Kidney (tissue), 14 donors: ENCODE measurements around the gene SNTB2. TPM values are rescaled to one million over a fixed set of nuclear protein-coding genes. Genes with fewer than 3 reads are reported as not detected.

ENCODE experiments used
- DNase-seq, 5 donors: peaks; one replicate each; pipeline ENCODE4 v3.0.0-alpha.2; 2013 to 2020
- FAIRE-seq: peaks from 2 replicates; lab custom pipeline; 2012; peaks lifted over from hg19 to GRCh38; lab: Jason Lieb, UNC
- H3K27ac ChIP-seq, 2 donors: one replicate each; pipeline ENCODE4 v1.7.0; 2013; ENCODE audit warnings: low read depth in 2 of 2, low read length in 2 of 2, inconsistent platforms in 1 of 2
- H3K27me3 ChIP-seq: one replicate; pipeline ENCODE4 v1.7.1; 2013; ENCODE audit warnings: low read length, inconsistent platforms; ENCODE audit not compliant: control insufficient read depth, insufficient read depth
- H3K36me3 ChIP-seq, 3 donors: one replicate each; pipeline versions ENCODE4 v1.7.0 to v1.7.1; 2013; ENCODE audit warnings: low read length in 3 of 3, control low read depth in 1 of 3, inconsistent platforms in 1 of 3; ENCODE audit not compliant: insufficient read depth in 3 of 3, control insufficient read depth in 2 of 3
- H3K4me1 ChIP-seq, 3 donors: one replicate each; pipeline versions ENCODE4 v1.7.0 to v1.7.1; 2013; ENCODE audit warnings: low read length in 3 of 3, inconsistent platforms in 1 of 3, low read depth in 1 of 3; ENCODE audit not compliant: control insufficient read depth in 2 of 3, insufficient read depth in 2 of 3
- H3K4me3 ChIP-seq, 3 donors: one replicate each; pipeline versions ENCODE4 v1.7.0 to v1.8.1; 2013; ENCODE audit warnings: low read length in 3 of 3, control low read depth in 1 of 3, inconsistent platforms in 1 of 3
- H3K9ac ChIP-seq, 3 donors: one replicate each; pipeline versions ENCODE4 v1.7.0 to v1.7.1; 2013; ENCODE audit warnings: low read length in 3 of 3, control low read depth in 1 of 3, inconsistent platforms in 1 of 3
- H3K9me3 ChIP-seq, 3 donors: one replicate each; pipeline versions ENCODE4 v1.7.0 to v1.7.1; 2013; ENCODE audit warnings: low read length in 3 of 3, control low read depth in 1 of 3, inconsistent platforms in 1 of 3; ENCODE audit not compliant: control insufficient read depth in 2 of 3, insufficient read depth in 1 of 3
- intact Hi-C: fragments of 100-400 bp; cut with DNase I; formaldehyde crosslinking; loops from one replicate; pipeline ENCODE4 v1.11.1; 2022
- polyA plus RNA-seq: library from polyadenylated mRNA; stranded (reverse); fragments of 350-450 nt; fragmentation: Illumina TruSeq; extraction: RNeasy Lipid Tissue Mini Kit (QIAGEN cat#74804); gene quantifications from one replicate; pipeline ENCODE4 v1.2.3, GENCODE V29; 2014; ENCODE audit warnings: low read depth, low replicate concordance; ENCODE audit not compliant: insufficient read depth
- total RNA-seq: library from RNA; stranded (reverse); fragmentation: NEBNext Ultra II Directional; extraction: Animal tissue kit (Norgen Biotek cat#: 25700); gene quantifications from one replicate; pipeline ENCODE4 v1.2.1, GENCODE V29; 2021
- TF ChIP-seq, protein P1 (sequence below): IDR thresholded peaks from 3 replicates; pipeline ENCODE4 v1.5.1; 2012; ENCODE audit warnings: mild to moderate bottlenecking, moderate library complexity, borderline replicate concordance; ENCODE audit not compliant: insufficient read depth; ENCODE audit errors: extremely low read depth
- donor health status: control.
- donor health status: control.
- donor health status: control.
- donor health status: control.
- donor health status: control.
- donor health status: DM: yes; HTN: yes; CAD: no.
- donor health status: Normal renal cell carcinoma (clear cell type).

Gene SNTB2
- total and polyA plus RNA-seq, 2 donors from 2014 or later, result 4.8 to 45.1 TPM

DNA sequence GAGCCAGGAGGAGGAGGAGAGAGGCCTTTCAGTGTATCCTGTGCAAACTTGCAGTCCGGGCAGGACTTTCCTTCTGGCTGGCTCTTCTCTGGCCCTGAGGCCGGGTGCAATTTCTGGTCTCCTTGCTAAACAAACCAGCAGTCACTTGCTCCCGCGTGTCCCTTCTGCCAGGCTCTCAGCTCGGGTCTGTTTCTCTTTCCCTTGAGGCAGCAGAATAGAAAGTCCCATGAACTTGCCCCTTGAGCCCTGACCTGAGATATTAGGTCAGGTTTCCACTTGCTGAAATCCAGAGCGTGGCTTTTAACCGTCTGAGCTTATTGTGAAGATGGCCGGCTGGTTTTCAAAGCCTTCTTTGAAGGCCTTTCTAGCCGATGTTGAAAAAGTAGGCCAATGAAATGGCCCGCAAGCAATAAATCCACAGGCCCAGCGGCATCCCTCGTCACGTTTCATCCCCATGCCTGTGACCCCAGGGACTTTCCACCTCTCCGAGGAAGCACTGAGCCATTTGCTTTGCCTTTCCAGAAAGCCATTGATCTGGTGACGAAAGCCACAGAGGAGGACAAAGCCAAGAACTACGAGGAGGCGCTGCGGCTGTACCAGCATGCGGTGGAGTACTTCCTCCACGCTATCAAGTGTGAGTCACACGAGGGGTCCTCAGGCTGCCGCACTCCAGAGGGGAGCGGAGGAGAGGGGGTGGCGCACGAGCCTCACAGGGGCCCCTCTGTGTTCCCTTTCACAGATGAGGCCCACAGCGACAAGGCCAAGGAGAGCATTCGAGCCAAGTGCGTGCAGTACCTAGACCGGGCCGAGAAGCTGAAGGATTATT, 128.7 kb downstream of the SNTB2 start:
- FAIRE-seq, result no peak

DNA sequence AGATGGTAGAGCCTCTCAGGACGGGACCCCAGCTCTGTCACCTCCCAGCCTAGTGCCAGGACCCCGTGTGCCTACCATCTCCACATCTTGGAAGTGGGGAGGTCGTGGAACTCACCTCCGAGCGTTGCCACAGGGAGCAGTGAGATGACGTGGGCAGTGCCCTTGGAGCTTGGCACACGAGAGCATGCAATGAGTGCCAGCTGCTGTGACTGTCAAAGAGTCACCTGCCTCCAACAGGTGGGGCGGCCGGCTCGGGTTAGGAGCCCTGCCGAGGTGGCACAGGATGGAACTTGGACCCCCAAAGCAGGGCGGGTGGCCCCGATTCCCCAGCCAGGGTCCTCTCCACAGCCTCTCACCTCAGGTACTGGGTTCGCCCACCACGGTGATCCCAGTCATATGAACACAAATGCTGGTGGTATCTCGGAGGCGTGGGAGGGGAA, 129.7 kb downstream of the SNTB2 start:
- no peak overlapping the region for H3K4me3 ChIP-seq
- no peaks in the 10 kb centered on the region for H3K9me3 ChIP-seq
- no peak for DNase-seq
- intact Hi-C loops, result no loop called here
- H3K4me1 ChIP-seq, result peaks cover 0 to 6% (median 2%) of the 10 kb centered on the region in 3 donors
- no peak overlapping the region for H3K9ac ChIP-seq
- TF ChIP-seq, protein P1, sequence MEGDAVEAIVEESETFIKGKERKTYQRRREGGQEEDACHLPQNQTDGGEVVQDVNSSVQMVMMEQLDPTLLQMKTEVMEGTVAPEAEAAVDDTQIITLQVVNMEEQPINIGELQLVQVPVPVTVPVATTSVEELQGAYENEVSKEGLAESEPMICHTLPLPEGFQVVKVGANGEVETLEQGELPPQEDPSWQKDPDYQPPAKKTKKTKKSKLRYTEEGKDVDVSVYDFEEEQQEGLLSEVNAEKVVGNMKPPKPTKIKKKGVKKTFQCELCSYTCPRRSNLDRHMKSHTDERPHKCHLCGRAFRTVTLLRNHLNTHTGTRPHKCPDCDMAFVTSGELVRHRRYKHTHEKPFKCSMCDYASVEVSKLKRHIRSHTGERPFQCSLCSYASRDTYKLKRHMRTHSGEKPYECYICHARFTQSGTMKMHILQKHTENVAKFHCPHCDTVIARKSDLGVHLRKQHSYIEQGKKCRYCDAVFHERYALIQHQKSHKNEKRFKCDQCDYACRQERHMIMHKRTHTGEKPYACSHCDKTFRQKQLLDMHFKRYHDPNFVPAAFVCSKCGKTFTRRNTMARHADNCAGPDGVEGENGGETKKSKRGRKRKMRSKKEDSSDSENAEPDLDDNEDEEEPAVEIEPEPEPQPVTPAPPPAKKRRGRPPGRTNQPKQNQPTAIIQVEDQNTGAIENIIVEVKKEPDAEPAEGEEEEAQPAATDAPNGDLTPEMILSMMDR, result no peak
- no peak overlapping the region for H3K27ac ChIP-seq
- no peaks in the 10 kb centered on the region for H3K27me3 ChIP-seq
- no peak for FAIRE-seq
- peaks cover 4 to 50% (median 41%) of the 10 kb centered on the region in 3 donors for H3K36me3 ChIP-seq

More for the DNA sequence above, 128.7 kb downstream of the SNTB2 start:
- Histone ChIP-seq H3K9ac (no peak overlapping the region), H3K4me3 (no peak overlapping the region), H3K27me3 (no peaks in the 10 kb centered on the region), H3K36me3 (peaks cover 4 to 41% (median 33%) of the 10 kb centered on the region in 3 donors), H3K9me3 (no peaks in the 10 kb centered on the region), H3K27ac (no peak overlapping the region), H3K4me1 (peaks cover 0 to 7% (median 2%) of the 10 kb centered on the region in 3 donors)
- intact Hi-C loops, result no loop called here
- TF ChIP-seq, protein P1, result no peak
- DNase-seq, result no peak

DNA sequence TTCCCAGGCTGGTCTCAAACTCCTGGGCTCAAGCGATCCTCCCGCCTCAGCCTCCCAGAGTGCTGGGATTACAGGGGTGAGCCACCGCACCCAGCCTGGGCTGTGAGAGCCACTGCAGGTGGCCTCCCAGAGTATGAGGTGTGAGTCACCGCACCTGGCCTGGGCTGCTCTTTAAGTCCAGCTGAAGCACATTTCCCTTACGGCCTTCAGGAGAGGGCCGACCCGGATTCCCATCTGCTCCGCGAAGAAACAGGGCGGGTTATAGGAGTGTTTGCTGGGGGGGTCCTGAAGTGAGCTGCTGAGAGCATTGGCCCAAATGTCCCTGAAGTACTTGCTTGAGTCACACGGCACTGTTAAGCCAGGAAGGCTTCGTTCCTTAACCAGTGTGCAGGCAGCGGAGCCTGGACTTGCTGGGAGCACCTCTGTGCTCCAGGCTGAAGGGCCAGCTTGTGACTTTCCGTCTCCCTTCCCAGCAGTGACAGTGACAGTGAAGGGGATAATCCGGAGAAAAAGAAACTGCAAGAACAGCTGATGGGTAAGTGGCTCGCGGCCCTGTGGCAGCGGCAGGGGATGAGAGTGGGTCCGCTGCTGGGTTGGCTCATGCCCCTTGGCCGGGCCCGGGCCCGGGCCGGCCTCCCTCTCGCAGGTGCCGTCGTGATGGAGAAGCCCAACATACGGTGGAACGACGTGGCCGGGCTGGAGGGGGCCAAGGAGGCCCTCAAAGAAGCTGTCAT, 131.4 kb downstream of the SNTB2 start:
- intact Hi-C loops, result no loop called here
- FAIRE-seq (no peak), DNase-seq (no peak)
- Histone ChIP-seq H3K4me1 (peaks cover 0 to 6% (median 3%) of the 10 kb centered on the region in 3 donors), H3K27ac (no peak overlapping the region), H3K9ac (no peak overlapping the region), H3K4me3 (no peak overlapping the region), H3K36me3 (peaks cover 7 to 60% (median 50%) of the 10 kb centered on the region in 3 donors), H3K27me3 (no peaks in the 10 kb centered on the region), H3K9me3 (no peaks in the 10 kb centered on the region)
- TF ChIP-seq, protein P1, result no peak
